Panc1 (cell line): ENCODE results near the gene SORBS1. TPM values are rescaled to one million over a fixed set of nuclear protein-coding genes. Genes with fewer than 3 reads are reported as not detected.

Source experiments
- ATAC-seq: fragments of 200-7000 bp; cut with Tn5 transposase; 2 replicates; pipeline ENCODE4 v1.9.1; 2020; ENCODE audit warnings: mild to moderate bottlenecking, moderate library complexity
- BruUV-seq: library from RNA; stranded (reverse); fragments of 400-500 nt; replicated peaks from 2 replicates; lab custom pipeline; 2021; lab: Mats Ljungman, UMichigan
- CTCF ChIA-PET: fragments of 300-600 bp; sonication (Branson Sonifier 250); formaldehyde crosslinking; loops from one replicate; lab custom pipeline; 2022; ENCODE audit warnings: antibody characterized with exemption; lab: Charles Lee
- POLR2A ChIA-PET: fragments of 300-600 bp; sonication (Branson Sonifier 250); formaldehyde crosslinking; loops from one replicate; lab custom pipeline; 2022; ENCODE audit warnings: antibody characterized with exemption; lab: Charles Lee
- DNase-seq: peaks from one replicate; pipeline ENCODE4 v3.0.0-alpha.2; 2010; ENCODE audit warnings: low read depth, low spot score
- H3K27ac ChIP-seq: 2 replicates; pipeline ENCODE4 v1.5.1; 2011; ENCODE audit warnings: mild to moderate bottlenecking, low read length, inconsistent platforms
- H3K27me3 ChIP-seq: fragments of 200-500 bp; sonication (Bioruptor generic); 2 replicates; pipeline ENCODE4 v1.6.0; 2014; ENCODE audit warnings: low read length, inconsistent platforms; ENCODE audit not compliant: control insufficient read depth, insufficient read depth
- H3K36me3 ChIP-seq: fragments of 200-500 bp; sonication (Bioruptor generic); 2 replicates; pipeline ENCODE4 v1.5.1; 2014; ENCODE audit warnings: inconsistent platforms, mild to moderate bottlenecking, low read length, moderate library complexity; ENCODE audit not compliant: control insufficient read depth, insufficient read depth
- H3K4me1 ChIP-seq: 2 replicates; pipeline ENCODE4 v1.5.1; 2011; ENCODE audit warnings: inconsistent platforms, mild to moderate bottlenecking, low read length, moderate library complexity; ENCODE audit not compliant: control insufficient read depth, insufficient read depth
- H3K4me3 ChIP-seq, 2 experiments: 2 replicates each; pipeline ENCODE4 v1.5.1; 2011 to 2012; ENCODE audit warnings: low read depth in 2 of 2, low read length in 2 of 2, mild to moderate bottlenecking in 2 of 2, inconsistent platforms in 1 of 2, moderate library complexity in 1 of 2
- H3K9me3 ChIP-seq: fragments of 200-500 bp; sonication (Bioruptor generic); 2 replicates; pipeline ENCODE4 v1.5.1; 2014; ENCODE audit warnings: low read depth, mild to moderate bottlenecking, inconsistent platforms, low read length, moderate library complexity; ENCODE audit not compliant: control insufficient read depth, insufficient read depth
- POLR2AphosphoS5 ChIP-seq: IDR thresholded peaks from 2 replicates; pipeline ENCODE4 v1.6.1; 2012; ENCODE audit warnings: mild to moderate bottlenecking, low read depth, low read length, moderate library complexity
- SIN3A ChIP-seq: IDR thresholded peaks from 2 replicates; pipeline ENCODE4 v1.6.1; 2012; ENCODE audit warnings: low read depth, mild to moderate bottlenecking, low read length, moderate library complexity, borderline replicate concordance; ENCODE audit not compliant: insufficient read depth
- TCF7L2 ChIP-seq: IDR thresholded peaks from 2 replicates; pipeline ENCODE4 v1.6.1; 2011; ENCODE audit warnings: mild to moderate bottlenecking, low read depth, low read length, inconsistent platforms
- in situ Hi-C: cut with HindIII; loops from 2 replicates; pipeline ENCODE4 v1.10.0; 2016; ENCODE audit warnings: low sequenced_read_pairs, low pct_unique_long_range_greater_than_20kb
- intact Hi-C: fragments of 100-400 bp; cut with micrococcal nuclease; formaldehyde crosslinking; loops from one replicate; pipeline ENCODE4 v1.10.0; 2022; ENCODE audit not compliant: unreplicated experiment
- total RNA-seq: library from RNA; stranded (reverse); gene quantifications from one replicate; pipeline ENCODE4 v1.2.1, GENCODE V29; 2021; ENCODE audit not compliant: unreplicated experiment
- TF ChIP-seq, protein P1 (sequence below): fragments of 450-650 bp; IDR thresholded peaks from 2 replicates; pipeline ENCODE4 v1.5.1; 2017; ENCODE audit warnings: mild to moderate bottlenecking
- TF ChIP-seq, protein P2 (sequence below), 2 experiments: IDR thresholded peaks; 2 replicates each; pipeline ENCODE4 v1.6.1; 2011 to 2012; ENCODE audit warnings: low read depth in 2 of 2, control low read depth in 1 of 2, low read length in 1 of 2, mild to moderate bottlenecking in 1 of 2, moderate library complexity in 1 of 2; ENCODE audit not compliant: insufficient read depth in 1 of 2

SORBS1 gene
- total RNA-seq, 1 experiment from 2014 or later = 29.4 TPM

DNA sequence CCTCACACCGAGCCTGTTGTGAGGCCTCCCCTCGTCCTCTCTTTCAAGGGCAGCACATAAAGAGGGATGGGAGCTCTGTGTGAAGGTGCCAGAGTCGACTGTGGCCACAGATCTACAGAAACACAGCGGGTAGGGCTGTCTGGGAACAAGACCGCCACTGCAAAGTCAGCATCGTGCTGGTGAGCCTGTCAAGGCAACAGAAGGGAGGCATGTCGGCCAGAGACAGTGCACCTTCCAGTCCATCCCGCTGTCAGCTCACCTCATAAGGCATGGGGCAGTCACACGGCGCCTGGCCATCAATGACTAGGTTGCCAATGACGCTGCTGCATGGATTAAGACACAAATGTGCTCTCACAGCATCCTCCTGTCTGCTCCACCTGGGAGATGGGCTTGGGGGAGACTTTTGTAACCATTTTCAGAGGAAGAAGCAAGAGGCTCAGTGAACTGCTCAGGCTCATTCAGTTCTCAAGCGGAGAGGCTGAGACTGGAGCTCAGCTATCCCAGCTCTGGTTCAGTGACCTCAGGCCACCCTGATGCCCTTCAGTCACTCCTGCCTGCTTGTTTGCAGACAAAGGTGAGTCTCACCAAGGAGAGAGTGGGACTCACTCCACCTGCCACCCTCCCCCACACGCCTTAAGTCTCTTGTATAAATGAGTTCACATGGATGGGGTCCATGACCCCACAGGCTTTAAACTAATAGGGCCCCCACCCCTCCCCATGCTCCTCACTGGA is 125.5 kb downstream of the SORBS1 start:
- in situ Hi-C loops (no loop called here), intact Hi-C loops (no loop called here)
- POLR2A ChIA-PET = no interaction called here

DNA sequence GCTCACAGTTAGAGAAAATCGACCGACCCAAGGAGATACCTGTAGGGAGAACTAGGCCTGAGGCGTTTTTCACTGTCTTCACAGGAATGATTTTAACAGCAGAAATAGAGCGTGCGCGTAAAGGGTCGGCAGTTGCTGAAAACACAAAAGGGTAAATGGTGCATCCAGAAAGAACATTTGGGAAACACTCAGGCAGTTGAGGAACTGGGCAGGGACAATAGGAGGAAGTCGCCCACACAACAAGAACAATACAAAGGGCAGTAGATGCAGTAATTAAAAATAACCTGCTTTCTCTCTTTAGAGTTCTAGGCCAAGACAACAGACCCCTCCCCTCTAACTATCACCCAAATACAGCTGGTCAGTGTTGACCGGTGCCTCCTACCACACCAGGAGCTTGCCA is 126.6 kb downstream of the SORBS1 start:
- no peaks in the 10 kb centered on the region for H3K27me3 ChIP-seq
- peaks cover 5% of the 10 kb centered on the region; the same call in 1 of the 2 replicates for H3K4me1 ChIP-seq
- H3K4me3 ChIP-seq = no peak overlapping the region
- CTCF ChIA-PET = interaction anchor here (1.0 kb wide), 1 partner anchor 10 kb away, joined by 3 read pairs; no protein-coding TSS in a partner anchor
- DNase-seq = no peak
- H3K9me3 ChIP-seq = no peaks in the 10 kb centered on the region
- intact Hi-C loops = no loop called here
- in situ Hi-C loops = no loop called here
- POLR2A ChIA-PET = interaction anchor here (0.6 kb wide), 2 partner anchors 117 to 152 kb away, joined by 4 read pairs; no protein-coding TSS in a partner anchor
- H3K36me3 ChIP-seq = no peaks in the 10 kb centered on the region
- ATAC-seq = no peak
- TF ChIP-seq, protein P1, sequence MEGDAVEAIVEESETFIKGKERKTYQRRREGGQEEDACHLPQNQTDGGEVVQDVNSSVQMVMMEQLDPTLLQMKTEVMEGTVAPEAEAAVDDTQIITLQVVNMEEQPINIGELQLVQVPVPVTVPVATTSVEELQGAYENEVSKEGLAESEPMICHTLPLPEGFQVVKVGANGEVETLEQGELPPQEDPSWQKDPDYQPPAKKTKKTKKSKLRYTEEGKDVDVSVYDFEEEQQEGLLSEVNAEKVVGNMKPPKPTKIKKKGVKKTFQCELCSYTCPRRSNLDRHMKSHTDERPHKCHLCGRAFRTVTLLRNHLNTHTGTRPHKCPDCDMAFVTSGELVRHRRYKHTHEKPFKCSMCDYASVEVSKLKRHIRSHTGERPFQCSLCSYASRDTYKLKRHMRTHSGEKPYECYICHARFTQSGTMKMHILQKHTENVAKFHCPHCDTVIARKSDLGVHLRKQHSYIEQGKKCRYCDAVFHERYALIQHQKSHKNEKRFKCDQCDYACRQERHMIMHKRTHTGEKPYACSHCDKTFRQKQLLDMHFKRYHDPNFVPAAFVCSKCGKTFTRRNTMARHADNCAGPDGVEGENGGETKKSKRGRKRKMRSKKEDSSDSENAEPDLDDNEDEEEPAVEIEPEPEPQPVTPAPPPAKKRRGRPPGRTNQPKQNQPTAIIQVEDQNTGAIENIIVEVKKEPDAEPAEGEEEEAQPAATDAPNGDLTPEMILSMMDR = no peak
- no peak for TF ChIP-seq POLR2AphosphoS5
- TF ChIP-seq, protein P2, sequence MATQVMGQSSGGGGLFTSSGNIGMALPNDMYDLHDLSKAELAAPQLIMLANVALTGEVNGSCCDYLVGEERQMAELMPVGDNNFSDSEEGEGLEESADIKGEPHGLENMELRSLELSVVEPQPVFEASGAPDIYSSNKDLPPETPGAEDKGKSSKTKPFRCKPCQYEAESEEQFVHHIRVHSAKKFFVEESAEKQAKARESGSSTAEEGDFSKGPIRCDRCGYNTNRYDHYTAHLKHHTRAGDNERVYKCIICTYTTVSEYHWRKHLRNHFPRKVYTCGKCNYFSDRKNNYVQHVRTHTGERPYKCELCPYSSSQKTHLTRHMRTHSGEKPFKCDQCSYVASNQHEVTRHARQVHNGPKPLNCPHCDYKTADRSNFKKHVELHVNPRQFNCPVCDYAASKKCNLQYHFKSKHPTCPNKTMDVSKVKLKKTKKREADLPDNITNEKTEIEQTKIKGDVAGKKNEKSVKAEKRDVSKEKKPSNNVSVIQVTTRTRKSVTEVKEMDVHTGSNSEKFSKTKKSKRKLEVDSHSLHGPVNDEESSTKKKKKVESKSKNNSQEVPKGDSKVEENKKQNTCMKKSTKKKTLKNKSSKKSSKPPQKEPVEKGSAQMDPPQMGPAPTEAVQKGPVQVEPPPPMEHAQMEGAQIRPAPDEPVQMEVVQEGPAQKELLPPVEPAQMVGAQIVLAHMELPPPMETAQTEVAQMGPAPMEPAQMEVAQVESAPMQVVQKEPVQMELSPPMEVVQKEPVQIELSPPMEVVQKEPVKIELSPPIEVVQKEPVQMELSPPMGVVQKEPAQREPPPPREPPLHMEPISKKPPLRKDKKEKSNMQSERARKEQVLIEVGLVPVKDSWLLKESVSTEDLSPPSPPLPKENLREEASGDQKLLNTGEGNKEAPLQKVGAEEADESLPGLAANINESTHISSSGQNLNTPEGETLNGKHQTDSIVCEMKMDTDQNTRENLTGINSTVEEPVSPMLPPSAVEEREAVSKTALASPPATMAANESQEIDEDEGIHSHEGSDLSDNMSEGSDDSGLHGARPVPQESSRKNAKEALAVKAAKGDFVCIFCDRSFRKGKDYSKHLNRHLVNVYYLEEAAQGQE (IDR thresholded peaks at IDR 0.05; ENCODE audit: insufficient read depth in 1 of 2, low read depth in 2 of 2, low read length in 1 of 2) = no peak
- no peak for TF ChIP-seq TCF7L2
- TF ChIP-seq SIN3A = no peak
- BruUV-seq = no TSS peak
- no peak overlapping the region for H3K27ac ChIP-seq

More for the DNA sequence above, 125.5 kb downstream of the SORBS1 start:
- TF ChIP-seq POLR2AphosphoS5 = no peak
- TF ChIP-seq, protein P1 = no peak
- no peak for TF ChIP-seq SIN3A
- no peak for TF ChIP-seq TCF7L2
- Histone ChIP-seq H3K9me3 (no peaks in the 10 kb centered on the region), H3K4me1 (peaks cover 1% of the 10 kb centered on the region; the same call in 1 of the 2 replicates), H3K36me3 (no peaks in the 10 kb centered on the region), H3K4me3 (no peak overlapping the region), H3K27me3 (no peaks in the 10 kb centered on the region), H3K27ac (no peak overlapping the region)
- no peak for DNase-seq
- no peak for ATAC-seq
- CTCF ChIA-PET = interaction anchor here (0.5 to 1.0 kb wide), 2 partner anchors 9 to 1699 kb away, joined by 3 read pairs; no protein-coding TSS in a partner anchor
- no TSS peak for BruUV-seq
